Measurements from ENCODE around the gene ADIRF.
"Not testable (repeated sequence)": the region's sequence is repeated elsewhere in the genome, so short reads cannot be mapped to it uniquely, and the experiment has no call there.

Gene ADIRF

DNA sequence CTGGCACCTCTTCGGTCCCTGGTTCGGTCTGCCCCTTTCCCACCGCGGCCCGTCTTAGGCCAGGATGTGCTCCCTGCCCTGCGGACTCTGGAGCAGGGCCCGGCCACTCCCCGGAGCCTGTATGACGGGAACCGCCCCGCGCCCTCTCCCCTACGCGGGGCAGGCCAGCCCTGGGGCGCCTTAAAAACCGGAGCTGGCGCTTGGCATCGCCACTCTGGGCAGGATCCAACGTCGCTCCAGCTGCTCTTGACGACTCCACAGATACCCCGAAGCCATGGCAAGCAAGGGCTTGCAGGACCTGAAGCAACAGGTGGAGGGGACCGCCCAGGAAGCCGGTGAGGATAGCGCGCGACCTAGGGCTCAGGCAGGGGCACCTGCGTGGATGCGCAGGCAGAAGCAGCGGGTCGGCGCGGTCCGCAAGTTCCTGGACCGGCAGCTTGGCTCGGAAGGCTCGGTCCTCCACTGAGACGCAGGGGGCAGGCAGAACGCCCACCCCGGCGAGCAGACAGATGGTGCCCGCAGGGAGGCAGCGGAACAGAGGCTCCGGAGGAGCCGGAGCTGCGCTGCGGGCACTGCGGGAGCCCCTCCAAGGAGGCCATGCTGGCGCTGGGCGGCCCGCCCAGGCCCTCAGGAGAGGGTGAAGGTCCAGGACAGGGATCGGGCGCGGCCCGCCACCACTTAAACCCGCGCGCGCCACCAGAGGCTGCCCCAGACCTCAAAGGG, at the start of gene ADIRF:
ADIRF (plus strand) TSS at position 212 of the 723 bp plus-strand sequence; CDS start at position 275, 63 bp downstream.
- no peak for DNase-seq (ENCODE audit: low read depth in 2 of 2)

DNA sequence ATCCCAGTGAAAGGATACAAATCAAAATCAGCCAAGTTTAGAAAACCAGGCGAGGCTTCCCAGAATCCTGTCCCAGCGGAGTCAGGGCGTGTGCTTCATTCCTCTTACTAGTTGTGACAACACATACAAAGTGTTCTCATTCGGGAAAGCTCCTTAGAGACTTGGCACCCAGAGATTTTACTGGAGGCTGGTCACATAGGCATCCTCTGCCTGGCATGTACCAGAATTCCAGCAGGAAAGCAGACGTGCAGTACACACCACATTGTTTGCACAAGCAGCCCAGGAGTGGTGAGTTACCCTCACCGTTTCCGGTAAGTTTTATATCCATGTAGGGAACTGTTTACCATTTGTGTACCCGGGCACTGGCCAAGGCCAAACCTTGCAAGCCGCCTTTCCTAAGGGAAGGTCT, 45.7 kb upstream of the ADIRF start:
- no peak for DNase-seq (ENCODE audit: low read depth in 2 of 2)

DNA sequence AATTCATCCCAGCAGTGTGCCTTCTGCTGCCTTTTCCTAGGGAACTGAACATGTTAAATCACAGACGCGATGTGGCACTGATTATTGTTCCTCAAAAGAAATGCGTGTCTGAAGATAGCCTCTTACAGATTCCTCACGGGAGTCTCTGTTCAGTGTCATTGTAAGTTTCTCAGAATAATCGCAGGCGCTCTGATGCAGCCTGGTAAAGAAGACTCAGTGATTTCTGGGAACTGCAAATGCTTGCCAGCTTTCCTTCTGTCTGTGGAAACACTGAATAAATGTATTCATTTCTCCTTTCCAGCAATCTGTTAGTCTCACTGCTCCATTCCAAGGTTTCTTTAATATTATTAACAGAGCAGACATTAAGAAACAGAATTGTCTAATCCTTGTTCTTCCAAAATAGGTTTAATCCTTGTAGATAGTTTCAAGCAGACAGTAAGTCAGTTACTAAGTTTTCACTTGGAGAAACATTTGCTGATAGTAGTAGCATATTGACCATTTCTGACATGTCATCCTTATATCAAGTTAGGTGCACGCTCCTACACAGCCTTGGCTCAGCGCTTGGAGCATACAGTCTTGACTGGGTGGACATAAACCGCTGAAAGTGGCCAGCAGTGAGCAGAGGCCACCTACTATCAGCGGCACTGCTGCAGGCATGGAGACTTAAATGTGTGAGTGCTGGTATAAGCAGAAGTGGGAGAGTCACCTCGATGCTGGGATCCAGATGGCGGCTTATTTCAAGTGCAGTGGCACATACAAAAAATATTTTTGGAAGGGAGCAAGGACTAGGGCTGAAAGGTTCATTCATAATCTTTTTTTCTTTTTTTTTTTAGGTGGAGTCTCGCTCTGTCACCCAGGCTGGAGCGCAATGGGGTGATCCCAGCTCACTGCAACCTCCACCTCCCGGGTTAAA, 38.6 kb upstream of the ADIRF start:
- DNase-seq (ENCODE audit: low read depth in 2 of 2): no peak

- DNase-seq (ENCODE audit: low read depth in 2 of 2): no peak
These were observed 36.4 kb upstream of the ADIRF start for GRCh38 chr10:86931872-86932271.

GRCh38 chr10:86932674-86933073, 35.6 kb upstream of the ADIRF start:
- no peak for DNase-seq (ENCODE audit: low read depth in 2 of 2)

- not testable (repeated sequence) for DNase-seq (ENCODE audit: low read depth in 2 of 2)
These were observed 34.0 kb upstream of the ADIRF start for GRCh38 chr10:86934162-86934711.

DNA sequence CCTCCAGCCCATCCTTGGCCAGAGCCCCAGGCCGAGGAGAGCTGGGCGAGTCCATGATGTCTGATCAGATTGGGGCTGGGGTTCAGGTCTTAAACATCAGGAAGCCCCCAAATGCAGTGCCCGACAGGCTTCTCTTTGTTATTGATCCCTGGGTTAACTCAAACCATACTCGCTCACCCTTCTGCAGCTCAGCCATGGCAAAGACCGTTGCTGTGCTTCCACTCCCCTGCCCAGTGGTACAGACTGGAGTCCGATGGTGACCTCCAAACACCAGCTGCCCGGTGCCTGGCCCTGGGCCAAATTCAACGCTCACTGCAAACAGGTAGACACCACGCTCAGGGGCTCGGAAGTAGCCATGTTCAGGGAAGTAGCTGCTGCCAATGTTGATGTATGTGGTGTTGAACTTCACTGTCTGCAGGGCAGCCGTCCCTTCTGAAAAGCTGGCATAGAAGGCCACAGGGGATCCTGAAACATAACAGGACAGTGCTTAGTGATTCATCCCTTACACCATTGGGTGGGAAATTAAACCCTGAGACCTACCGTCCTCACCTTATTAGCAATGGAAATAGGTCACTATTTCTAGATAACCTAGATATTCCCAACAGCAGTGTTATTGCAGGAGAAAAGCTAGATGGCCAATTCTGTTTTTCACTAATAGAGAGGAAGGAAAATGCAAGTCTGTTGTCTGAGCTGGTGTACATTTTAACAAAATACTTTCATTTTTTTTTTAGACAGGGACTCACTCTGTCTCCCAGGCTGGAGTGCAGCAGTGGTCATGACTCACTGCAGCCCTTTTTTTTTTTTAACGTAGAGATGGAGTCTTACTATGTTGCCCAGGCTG, 31.4 kb upstream of the ADIRF start:
- no peak for DNase-seq (ENCODE audit: low read depth in 2 of 2)

- no peak for DNase-seq (ENCODE audit: low read depth in 2 of 2)
These were observed 30.7 kb upstream of the ADIRF start for GRCh38 chr10:86937502-86938154.

GRCh38 chr10:86938260-86938659, 30.0 kb upstream of the ADIRF start:
- DNase-seq (ENCODE audit: low read depth in 2 of 2): no peak

- not testable (repeated sequence) for DNase-seq (ENCODE audit: low read depth in 2 of 2)
These were observed 28.2 kb upstream of the ADIRF start for GRCh38 chr10:86940076-86940475.

DNA sequence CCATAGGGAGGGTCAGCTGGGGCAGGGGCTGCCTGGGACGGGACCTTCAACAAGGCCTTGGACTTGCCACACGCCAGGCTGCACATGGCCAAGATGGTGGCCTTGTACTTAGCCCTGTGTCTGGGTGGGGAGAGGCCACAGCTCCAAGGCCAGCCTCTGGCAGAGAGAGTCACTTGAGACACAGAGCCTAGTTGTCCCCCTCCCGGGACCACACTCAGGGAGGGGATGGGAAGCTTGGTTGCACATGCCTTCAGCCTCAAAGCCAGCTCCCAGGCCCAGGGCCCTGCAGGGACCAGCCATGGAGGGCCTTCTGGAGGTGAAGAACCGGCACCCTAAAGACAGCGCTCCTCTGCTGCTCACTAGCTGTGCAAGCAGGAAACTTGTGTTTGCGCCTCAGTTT, 27.6 kb upstream of the ADIRF start:
- no peak for DNase-seq (ENCODE audit: low read depth in 2 of 2)

DNA sequence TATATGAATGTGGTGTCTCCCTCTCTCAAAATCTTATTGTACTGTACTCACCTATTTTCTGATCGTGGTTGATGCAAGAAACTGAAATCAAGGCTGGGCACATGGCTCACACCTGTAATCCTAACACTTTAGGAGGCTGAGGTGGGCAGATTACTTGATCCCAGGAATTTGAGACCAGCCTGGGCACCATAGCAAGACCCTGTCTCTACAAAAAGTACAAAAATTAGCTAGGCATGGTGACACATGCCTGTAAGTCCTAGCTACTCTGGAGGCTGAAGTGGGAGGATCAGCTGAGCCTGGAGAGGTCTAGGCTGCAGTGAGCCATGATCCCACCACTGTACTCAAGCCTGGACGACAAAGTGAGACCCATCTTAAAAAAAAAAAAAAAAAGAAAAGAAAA, 26.9 kb upstream of the ADIRF start:
- no peak for DNase-seq (ENCODE audit: low read depth in 2 of 2)

GRCh38 chr10:86941991-86942421, 26.3 kb upstream of the ADIRF start:
- no peak for DNase-seq (ENCODE audit: low read depth in 2 of 2)

DNA sequence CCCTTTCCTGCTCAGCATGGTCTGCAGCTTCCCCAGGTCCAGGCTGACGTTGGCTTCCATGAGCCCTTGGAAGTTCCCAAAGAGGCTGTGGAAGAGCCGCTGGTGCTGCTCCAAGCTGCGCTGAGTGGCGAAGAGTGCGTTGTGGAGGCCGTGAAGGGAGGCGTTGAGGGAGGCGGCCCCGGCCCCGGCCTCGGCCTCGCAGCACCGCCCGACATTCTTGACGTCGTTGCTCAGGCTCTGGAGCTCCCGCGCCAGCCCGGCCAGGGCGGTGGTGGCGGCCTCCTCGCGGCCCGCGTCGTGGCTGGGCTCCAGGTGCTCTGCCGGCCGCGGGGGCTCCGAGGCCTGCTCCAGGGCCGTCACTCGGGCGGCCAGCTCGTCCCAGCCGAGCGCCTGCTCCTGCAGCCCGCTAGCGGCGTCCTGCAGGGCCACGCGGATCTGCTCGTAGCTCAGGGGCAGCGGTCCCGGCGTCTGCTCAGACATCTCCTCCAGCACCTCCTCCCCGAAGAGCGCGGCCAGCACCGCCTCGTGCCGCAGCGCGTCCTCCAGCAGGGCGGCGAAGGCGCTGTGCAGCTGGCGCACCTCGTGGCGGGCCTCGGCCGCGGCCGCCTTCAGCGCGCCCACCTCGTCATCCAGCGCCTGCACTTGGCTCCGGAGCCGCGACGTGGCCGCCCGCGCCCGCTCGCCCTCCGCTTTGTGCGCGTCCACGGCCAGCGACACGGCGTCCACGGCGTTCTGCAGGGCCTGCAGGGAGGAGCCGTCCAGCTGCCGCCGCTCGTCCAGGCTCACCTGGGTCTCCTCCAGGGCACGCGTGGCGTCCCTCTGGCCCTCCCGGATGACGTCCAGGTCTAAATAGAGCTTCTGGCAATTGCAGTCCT, 25.6 kb upstream of the ADIRF start:
- DNase-seq (ENCODE audit: low read depth in 2 of 2): no peak

DNA sequence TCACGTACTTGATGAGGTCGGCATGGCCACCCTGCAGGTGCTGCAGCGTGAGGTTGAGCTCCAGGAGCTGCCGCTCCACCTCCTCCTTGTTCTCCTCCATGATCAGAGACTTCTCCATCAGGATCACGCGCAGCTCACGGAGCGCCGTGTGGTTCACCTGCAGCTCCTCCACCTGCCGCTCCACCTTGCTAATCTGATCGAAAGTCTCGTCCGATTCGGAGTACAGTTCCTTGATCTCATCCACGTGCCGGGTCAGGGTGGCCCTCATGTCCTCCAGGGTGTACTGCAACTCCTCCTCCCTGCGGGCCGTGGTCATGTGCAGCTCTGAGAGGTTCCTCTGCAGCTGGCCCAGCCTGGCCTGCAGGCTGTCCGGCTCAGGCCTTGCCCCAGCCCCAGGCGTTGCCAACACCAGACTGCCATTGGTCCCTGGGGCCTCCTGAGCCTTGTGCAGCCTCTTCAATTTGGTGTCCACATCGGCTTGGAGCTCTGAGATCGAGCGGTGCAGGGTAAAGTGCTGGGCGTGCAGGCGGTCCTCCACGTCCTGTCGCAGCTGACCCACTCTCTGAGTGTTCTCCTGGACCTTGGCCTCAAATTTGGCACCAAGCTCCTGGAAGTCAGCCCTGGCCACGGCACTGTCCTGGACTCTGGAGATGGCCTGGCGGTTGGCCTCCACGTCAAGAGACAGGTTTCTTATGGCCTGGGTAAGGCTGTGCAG, 24.8 kb upstream of the ADIRF start:
- no peak for DNase-seq (ENCODE audit: low read depth in 2 of 2)

DNA sequence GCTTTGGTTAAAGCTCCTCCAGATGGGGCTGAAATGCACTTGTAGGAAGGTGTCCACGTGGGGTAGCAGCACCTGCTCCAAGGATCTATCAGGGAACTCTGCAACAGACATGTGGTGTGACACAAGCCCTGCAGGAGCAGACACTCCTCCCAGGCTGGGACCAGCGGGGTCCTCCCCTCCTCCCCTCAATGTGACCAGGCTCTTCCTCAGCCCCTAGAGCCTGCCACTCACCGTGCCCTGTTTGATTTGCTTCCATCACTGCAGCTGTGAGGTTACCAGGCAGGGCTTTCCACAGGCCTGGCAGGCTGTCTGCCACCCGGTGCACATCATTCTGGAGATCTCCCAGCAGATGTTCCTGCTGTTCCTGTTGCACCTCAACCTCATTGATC, 24.3 kb upstream of the ADIRF start:
- no peak for DNase-seq (ENCODE audit: low read depth in 2 of 2)

GRCh38 chr10:86944471-86944870, 23.8 kb upstream of the ADIRF start:
- no peak for DNase-seq (ENCODE audit: low read depth in 2 of 2)

DNA sequence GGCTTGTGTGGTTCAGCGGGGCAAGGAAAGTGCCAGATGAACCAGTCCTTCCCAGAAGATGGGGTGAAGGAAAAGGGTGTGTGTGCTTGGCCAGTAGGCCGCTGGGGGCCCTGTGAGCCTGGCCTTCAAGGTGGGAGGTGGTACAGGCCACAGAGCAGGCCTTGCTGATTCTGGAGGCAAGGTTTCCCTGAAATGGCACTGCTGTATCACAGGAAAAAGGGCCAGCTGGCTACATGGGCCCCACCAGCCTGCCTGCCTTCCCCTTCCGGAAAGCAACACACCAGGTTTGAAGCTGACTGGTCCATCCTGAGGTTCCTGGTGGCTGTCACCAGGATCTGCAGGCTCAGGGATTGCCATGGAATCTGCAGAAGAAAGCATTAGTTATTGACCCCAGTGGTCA, 23.4 kb upstream of the ADIRF start:
- no peak for DNase-seq (ENCODE audit: low read depth in 2 of 2)

- no peak for DNase-seq (ENCODE audit: low read depth in 2 of 2)
These were observed 22.7 kb upstream of the ADIRF start for GRCh38 chr10:86945361-86946212.
